ENCODE data around the gene MCC. TPM values are rescaled to one million over a fixed set of nuclear protein-coding genes. Genes with fewer than 3 reads are reported as not detected.
"Not testable (repeated sequence)": the region's sequence is repeated elsewhere in the genome, so short reads cannot be mapped to it uniquely, and the experiment has no call there.

Gene MCC
- polyA plus RNA-seq, 1 donor (not counting 4 experiments of a cell fraction or from before 2014, with no cell fraction given): 24.6 TPM

GRCh38 chr5:113081881-113082546 lies 406.2 kb downstream of the MCC start:
- Histone ChIP-seq H3K36me3 (ENCODE audit: control insufficient read depth in 2 of 2, extremely low read depth in 1 of 2, insufficient read depth in 2 of 2, low read length in 2 of 2) (peaks cover 15 to 22% of the 10 kb centered on the region in 2 experiments), H3K4me1 (ENCODE audit: control insufficient read depth, extremely low read depth, insufficient read depth, low read length) (peaks cover 10% of the 10 kb centered on the region), H3K27me3 (ENCODE audit: control insufficient read depth, extremely low read depth, insufficient read depth, low read length) (no peaks in the 10 kb centered on the region), H3K27ac (ENCODE audit: control insufficient read depth, insufficient read depth, low read length) (peak overlapping the region; percentile 25), H3K9ac (ENCODE audit: control insufficient read depth, extremely low read depth, insufficient read depth, low read length) (no peak overlapping the region), H3K9me3 (ENCODE audit: control insufficient read depth, low read depth, low read length) (no peaks in the 10 kb centered on the region), H3K4me3 (ENCODE audit: control insufficient read depth in 2 of 3, extremely low read depth in 1 of 3, insufficient read depth in 2 of 3, low read depth in 1 of 3, low read length in 3 of 3) (no peak overlapping the region), H3K9me1 (ENCODE audit: control insufficient read depth, extremely low read depth, insufficient read depth, low read length) (no peaks in the 10 kb centered on the region), H4K20me1 (ENCODE audit: control insufficient read depth, extremely low read depth, insufficient read depth, low read length) (no peaks in the 10 kb centered on the region), H2AFZ (ENCODE audit: control insufficient read depth, low read length) (no peak overlapping the region), H3K4me2 (ENCODE audit: control insufficient read depth, extremely low read depth, insufficient read depth, low read depth, low read length) (peak overlapping the region; percentile 12), H3K79me2 (ENCODE audit: control insufficient read depth, insufficient read depth, low read length) (no peaks in the 10 kb centered on the region)
- DNase-seq (ENCODE audit: low read depth, low spot score) (peak; percentile 30), FAIRE-seq (peak; percentile 95)
- no peak for TF ChIP-seq CTCF (optimal IDR thresholded peaks at IDR 0.05 in 1 of 3, IDR thresholded peaks at IDR 0.05 in 1 of 3, conservative IDR thresholded peaks at IDR 0.05 in 1 of 3; ENCODE audit: extremely low read depth in 1 of 3, insufficient read depth in 2 of 3, low read length in 3 of 3)
- TF ChIP-seq EZH2 (IDR thresholded peaks at IDR 0.05; ENCODE audit: low read length): no peak
- dilution Hi-C loops (cut with MboI; ENCODE audit: extremely low pct_ligation_motif_present, low sequenced_read_pairs): no loop called here

- no peak overlapping the region for H3K27ac ChIP-seq (ENCODE audit: control insufficient read depth, insufficient read depth, low read length)
- H3K27me3 ChIP-seq (ENCODE audit: control insufficient read depth, extremely low read depth, insufficient read depth, low read length): no peaks in the 10 kb centered on the region
- DNase-seq (ENCODE audit: low read depth, low spot score): no peak
- dilution Hi-C loops (cut with MboI; ENCODE audit: extremely low pct_ligation_motif_present, low sequenced_read_pairs): no loop called here
- H3K4me1 ChIP-seq (ENCODE audit: control insufficient read depth, extremely low read depth, insufficient read depth, low read length): peaks cover 10% of the 10 kb centered on the region
- H4K20me1 ChIP-seq (ENCODE audit: control insufficient read depth, extremely low read depth, insufficient read depth, low read length): no peaks in the 10 kb centered on the region
- no peak overlapping the region for H2AFZ ChIP-seq (ENCODE audit: control insufficient read depth, low read length)
- H3K9me3 ChIP-seq (ENCODE audit: control insufficient read depth, low read depth, low read length): no peaks in the 10 kb centered on the region
- H3K79me2 ChIP-seq (ENCODE audit: control insufficient read depth, insufficient read depth, low read length): no peaks in the 10 kb centered on the region
- FAIRE-seq: no peak
- H3K4me3 ChIP-seq (ENCODE audit: control insufficient read depth in 2 of 3, extremely low read depth in 1 of 3, insufficient read depth in 2 of 3, low read depth in 1 of 3, low read length in 3 of 3): no peak overlapping the region
- no peaks in the 10 kb centered on the region for H3K9me1 ChIP-seq (ENCODE audit: control insufficient read depth, extremely low read depth, insufficient read depth, low read length)
- H3K4me2 ChIP-seq (ENCODE audit: control insufficient read depth, extremely low read depth, insufficient read depth, low read depth, low read length): no peak overlapping the region
- H3K9ac ChIP-seq (ENCODE audit: control insufficient read depth, extremely low read depth, insufficient read depth, low read length): no peak overlapping the region
- no peak for TF ChIP-seq EZH2 (IDR thresholded peaks at IDR 0.05; ENCODE audit: low read length)
- TF ChIP-seq CTCF (optimal IDR thresholded peaks at IDR 0.05 in 1 of 3, IDR thresholded peaks at IDR 0.05 in 1 of 3, conservative IDR thresholded peaks at IDR 0.05 in 1 of 3; ENCODE audit: extremely low read depth in 1 of 3, insufficient read depth in 2 of 3, low read length in 3 of 3): no peak
- peaks cover 15 to 17% of the 10 kb centered on the region in 2 experiments for H3K36me3 ChIP-seq (ENCODE audit: control insufficient read depth in 2 of 2, extremely low read depth in 1 of 2, insufficient read depth in 2 of 2, low read length in 2 of 2)
Measured at GRCh38 chr5:113081091-113081839, 407.0 kb downstream of the MCC start.

GRCh38 chr5:113076649-113077048 lies 411.6 kb downstream of the MCC start:
- H3K27me3 ChIP-seq (ENCODE audit: control insufficient read depth, extremely low read depth, insufficient read depth, low read length); H3K36me3 ChIP-seq (ENCODE audit: control insufficient read depth in 2 of 2, extremely low read depth in 1 of 2, insufficient read depth in 2 of 2, low read length in 2 of 2); H4K20me1 ChIP-seq (ENCODE audit: control insufficient read depth, extremely low read depth, insufficient read depth, low read length); H2AFZ ChIP-seq (ENCODE audit: control insufficient read depth, low read length); dilution Hi-C loops (cut with MboI; ENCODE audit: extremely low pct_ligation_motif_present, low sequenced_read_pairs); H3K9me3 ChIP-seq (ENCODE audit: control insufficient read depth, low read depth, low read length); H3K4me3 ChIP-seq (ENCODE audit: control insufficient read depth in 2 of 3, extremely low read depth in 1 of 3, insufficient read depth in 2 of 3, low read depth in 1 of 3, low read length in 3 of 3); FAIRE-seq; H3K9ac ChIP-seq (ENCODE audit: control insufficient read depth, extremely low read depth, insufficient read depth, low read length); H3K27ac ChIP-seq (ENCODE audit: control insufficient read depth, insufficient read depth, low read length); DNase-seq (ENCODE audit: low read depth, low spot score); H3K79me2 ChIP-seq (ENCODE audit: control insufficient read depth, insufficient read depth, low read length); H3K4me2 ChIP-seq (ENCODE audit: control insufficient read depth, extremely low read depth, insufficient read depth, low read depth, low read length); H3K4me1 ChIP-seq (ENCODE audit: control insufficient read depth, extremely low read depth, insufficient read depth, low read length); H3K9me1 ChIP-seq (ENCODE audit: control insufficient read depth, extremely low read depth, insufficient read depth, low read length): not testable (repeated sequence)
